ENCODE results near the gene RTKN.

DNA sequence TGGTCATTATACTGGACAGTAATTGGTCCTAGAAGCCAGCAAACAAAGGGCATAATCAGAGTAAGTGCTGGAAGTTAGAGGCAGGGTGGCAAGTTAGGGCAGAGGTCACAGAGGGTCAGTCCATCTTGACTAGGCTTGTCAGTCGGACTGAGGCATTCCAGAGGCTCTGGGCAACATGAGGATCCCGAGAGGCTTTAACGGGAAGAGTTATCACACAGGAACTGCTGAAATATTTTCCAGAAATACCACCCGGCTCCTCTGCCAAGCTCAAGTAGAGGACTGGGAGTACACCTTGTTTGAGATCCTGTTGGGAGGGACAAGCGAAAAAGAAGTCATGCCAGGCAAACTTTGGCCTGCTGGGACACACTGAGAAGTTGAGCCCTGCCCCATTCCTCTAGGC, 34.1 kb downstream of the RTKN start:
- TF ChIP-seq CTCF (IDR thresholded peaks at IDR 0.05) (no peak), POLR2A (IDR thresholded peaks at IDR 0.05) (no peak)

Measured in Peyer's patch (tissue), 4 donors.